ENCODE measurements around the gene APLF.
"Not testable (repeated sequence)": the region's sequence is repeated elsewhere in the genome, so short reads cannot be mapped to it uniquely, and the experiment has no call there.

Gene APLF

GRCh38 chr2:68482296-68482820 is 15.0 kb downstream of the APLF start:
- H3F3A ChIP-seq (ENCODE audit: insufficient read depth, low read length) = no peaks in the 10 kb centered on the region
- no peaks in the 10 kb centered on the region for H3K9me2 ChIP-seq (ENCODE audit: low read depth, low read length)
- H3K27me3 ChIP-seq (ENCODE audit: insufficient read depth, low read length) = no peaks in the 10 kb centered on the region
- no peak overlapping the region for H3K27ac ChIP-seq (ENCODE audit: low read depth, low read length, poor library complexity, severe bottlenecking)
- H3K4me3 ChIP-seq (ENCODE audit: low read depth, low read length, poor library complexity, severe bottlenecking) = no peak overlapping the region
- no peak overlapping the region for H3K4me2 ChIP-seq (ENCODE audit: low read length)
- TF ChIP-seq EZH2 (IDR thresholded peaks at IDR 0.05; ENCODE audit: borderline replicate concordance, low read length) (no peak), CTCF (IDR thresholded peaks at IDR 0.05; ENCODE audit: low read length) (no peak)
- no peaks in the 10 kb centered on the region for H3K9me3 ChIP-seq (ENCODE audit: low read length)
- no peaks in the 10 kb centered on the region for H3K79me2 ChIP-seq (ENCODE audit: insufficient read depth, low read length)
- H2AFZ ChIP-seq (ENCODE audit: low read length) = no peak overlapping the region
- H4K20me1 ChIP-seq (ENCODE audit: insufficient read depth, low read length) = no peaks in the 10 kb centered on the region
- H3K9ac ChIP-seq (ENCODE audit: low read length) = no peak overlapping the region
- H3K4me1 ChIP-seq (ENCODE audit: insufficient read depth, low read length, severe bottlenecking) = no peaks in the 10 kb centered on the region
- H3K36me3 ChIP-seq (ENCODE audit: insufficient read depth, low read length) = no peaks in the 10 kb centered on the region

- no peaks in the 10 kb centered on the region for H3K9me3 ChIP-seq (ENCODE audit: low read length)
- no peaks in the 10 kb centered on the region for H3K27me3 ChIP-seq (ENCODE audit: insufficient read depth, low read length)
- no peaks in the 10 kb centered on the region for H3K4me1 ChIP-seq (ENCODE audit: insufficient read depth, low read length, severe bottlenecking)
- no peaks in the 10 kb centered on the region for H3F3A ChIP-seq (ENCODE audit: insufficient read depth, low read length)
- no peak overlapping the region for H2AFZ ChIP-seq (ENCODE audit: low read length)
- H3K9me2 ChIP-seq (ENCODE audit: low read depth, low read length) = no peaks in the 10 kb centered on the region
- no peaks in the 10 kb centered on the region for H3K36me3 ChIP-seq (ENCODE audit: insufficient read depth, low read length)
- H3K4me2 ChIP-seq (ENCODE audit: low read length) = no peak overlapping the region
- H3K9ac ChIP-seq (ENCODE audit: low read length) = no peak overlapping the region
- H4K20me1 ChIP-seq (ENCODE audit: insufficient read depth, low read length) = no peaks in the 10 kb centered on the region
- no peak overlapping the region for H3K27ac ChIP-seq (ENCODE audit: low read depth, low read length, poor library complexity, severe bottlenecking)
- H3K4me3 ChIP-seq (ENCODE audit: low read depth, low read length, poor library complexity, severe bottlenecking) = no peak overlapping the region
- H3K79me2 ChIP-seq (ENCODE audit: insufficient read depth, low read length) = no peaks in the 10 kb centered on the region
- TF ChIP-seq EZH2 (IDR thresholded peaks at IDR 0.05; ENCODE audit: borderline replicate concordance, low read length) (no peak), CTCF (IDR thresholded peaks at IDR 0.05; ENCODE audit: low read length) (no peak)
Observed at GRCh38 chr2:68483011-68483410, 15.6 kb downstream of the APLF start.

GRCh38 chr2:68487773-68488355 is 20.5 kb downstream of the APLF start:
- H3F3A ChIP-seq (ENCODE audit: insufficient read depth, low read length) = no peaks in the 10 kb centered on the region
- no peak overlapping the region for H3K27ac ChIP-seq (ENCODE audit: low read depth, low read length, poor library complexity, severe bottlenecking)
- TF ChIP-seq EZH2 (IDR thresholded peaks at IDR 0.05; ENCODE audit: borderline replicate concordance, low read length) (no peak), CTCF (IDR thresholded peaks at IDR 0.05; ENCODE audit: low read length) (peak; percentile 62)
- H2AFZ ChIP-seq (ENCODE audit: low read length) = no peak overlapping the region
- peaks cover 5% of the 10 kb centered on the region for H3K4me1 ChIP-seq (ENCODE audit: insufficient read depth, low read length, severe bottlenecking)
- no peaks in the 10 kb centered on the region for H3K9me3 ChIP-seq (ENCODE audit: low read length)
- no peaks in the 10 kb centered on the region for H3K9me2 ChIP-seq (ENCODE audit: low read depth, low read length)
- H3K4me3 ChIP-seq (ENCODE audit: low read depth, low read length, poor library complexity, severe bottlenecking) = no peak overlapping the region
- H3K4me2 ChIP-seq (ENCODE audit: low read length) = no peak overlapping the region
- H3K36me3 ChIP-seq (ENCODE audit: insufficient read depth, low read length) = no peaks in the 10 kb centered on the region
- no peaks in the 10 kb centered on the region for H4K20me1 ChIP-seq (ENCODE audit: insufficient read depth, low read length)
- H3K9ac ChIP-seq (ENCODE audit: low read length) = no peak overlapping the region
- H3K27me3 ChIP-seq (ENCODE audit: insufficient read depth, low read length) = no peaks in the 10 kb centered on the region
- no peaks in the 10 kb centered on the region for H3K79me2 ChIP-seq (ENCODE audit: insufficient read depth, low read length)

- H3K4me1 ChIP-seq (ENCODE audit: insufficient read depth, low read length, severe bottlenecking); H2AFZ ChIP-seq (ENCODE audit: low read length); H4K20me1 ChIP-seq (ENCODE audit: insufficient read depth, low read length); H3K9ac ChIP-seq (ENCODE audit: low read length); H3F3A ChIP-seq (ENCODE audit: insufficient read depth, low read length); H3K36me3 ChIP-seq (ENCODE audit: insufficient read depth, low read length); H3K27ac ChIP-seq (ENCODE audit: low read depth, low read length, poor library complexity, severe bottlenecking); H3K9me3 ChIP-seq (ENCODE audit: low read length); H3K4me2 ChIP-seq (ENCODE audit: low read length); H3K79me2 ChIP-seq (ENCODE audit: insufficient read depth, low read length); H3K27me3 ChIP-seq (ENCODE audit: insufficient read depth, low read length); H3K9me2 ChIP-seq (ENCODE audit: low read depth, low read length); H3K4me3 ChIP-seq (ENCODE audit: low read depth, low read length, poor library complexity, severe bottlenecking): not testable (repeated sequence)
Observed at GRCh38 chr2:68488605-68489004, 21.2 kb downstream of the APLF start.
